HCT116 (cell line): Measurements from ENCODE around the gene IRF8. TPM values are rescaled to one million over a fixed set of nuclear protein-coding genes. Genes with fewer than 3 reads are reported as not detected.

Source experiments
- ATAC-seq: fragments of 200-7000 bp; cut with Tn5 transposase; 2 replicates; pipeline ENCODE4 v1.9.1; 2020; ENCODE audit warnings: mild to moderate bottlenecking, moderate library complexity
- BruUV-seq: library from RNA; stranded (reverse); fragments of 400-500 nt; replicated peaks from 2 replicates; lab custom pipeline; 2021; lab: Mats Ljungman, UMichigan
- CTCF ChIA-PET: fragments of 300-600 bp; sonication (Branson Sonifier 250); formaldehyde crosslinking; loops from one replicate; lab custom pipeline; 2021; ENCODE audit warnings: antibody characterized with exemption; lab: Charles Lee
- POLR2A ChIA-PET: fragments of 300-600, 350-600 bp; sonication (Branson Sonifier 250); formaldehyde crosslinking; loops from one replicate; lab custom pipeline; 2021; ENCODE audit warnings: antibody characterized with exemption; lab: Charles Lee
- RAD21 ChIA-PET, 2 experiments: fragments of 300-600 bp; sonication (Branson Sonifier 250); formaldehyde crosslinking; loops; one replicate each; lab custom pipeline; 2023; ENCODE audit warnings: low total read pairs in 2 of 2; ENCODE audit not compliant: uncharacterized antibody in 2 of 2, unreplicated experiment in 2 of 2, low non-redundant PET in 1 of 2; lab: Charles Lee
- DNase-seq: peaks from one replicate; pipeline ENCODE4 v3.0.0-alpha.2; 2010; ENCODE audit warnings: low read depth, low spot score
- H2AFZ ChIP-seq: fragments of 200-600 bp; shearing (Covaris generic), sonication (generic); 2 replicates; pipeline ENCODE4 v1.6.1; 2017; ENCODE audit warnings: low read depth, mixed run types, mixed read lengths, antibody characterized with exemption, low read length; ENCODE audit not compliant: poor library complexity, severe bottlenecking
- H3K27ac ChIP-seq: 2 replicates; pipeline ENCODE4 v1.5.1; 2012; ENCODE audit warnings: low read depth, low read length
- H3K27me3 ChIP-seq: fragments of 200-600 bp; sonication (generic); 2 replicates; pipeline ENCODE4 v1.6.1; 2016; ENCODE audit warnings: mixed run types, low read length, mixed read lengths; ENCODE audit not compliant: insufficient read depth
- H3K36me3 ChIP-seq, 2 experiments: fragments of 200-500 bp in 1 of 2; fragments of 200-600 bp in 1 of 2; sonication (Bioruptor generic) in 1 of 2; sonication (generic) in 1 of 2; 2 replicates each; pipeline versions ENCODE4 v1.5.1 to v1.6.1; 2014 to 2016; ENCODE audit warnings: low read length in 2 of 2, inconsistent platforms in 1 of 2, mixed read lengths in 1 of 2, mixed run types in 1 of 2; ENCODE audit not compliant: insufficient read depth in 2 of 2, control insufficient read depth in 1 of 2
- H3K4me1 ChIP-seq, 2 experiments: fragments of 200-600 bp in 1 of 2; sonication (generic) in 1 of 2; 2 replicates each; pipeline versions ENCODE4 v1.5.1 to v1.6.1; 2012 to 2017; ENCODE audit warnings: low read length in 2 of 2, inconsistent platforms in 1 of 2, mild to moderate bottlenecking in 1 of 2, mixed read lengths in 1 of 2, mixed run types in 1 of 2, moderate library complexity in 1 of 2; ENCODE audit not compliant: insufficient read depth in 2 of 2, control insufficient read depth in 1 of 2
- H3K4me2 ChIP-seq: fragments of 200-600 bp; sonication (generic); 2 replicates; pipeline ENCODE4 v1.6.1; 2017; ENCODE audit warnings: mixed run types, low read length, mixed read lengths
- H3K4me3 ChIP-seq, 2 experiments: fragments of 200-600 bp in 1 of 2; sonication (generic) in 1 of 2; replicated peaks in 1 of 2; 2 replicates each; pipeline ENCODE4 v1.5.1; 2011 to 2016; ENCODE audit warnings: low read length in 2 of 2, control low read depth in 1 of 2, low read depth in 1 of 2, mild to moderate bottlenecking in 1 of 2, mixed read lengths in 1 of 2, mixed run types in 1 of 2
- H3K79me2 ChIP-seq: fragments of 200-600 bp; sonication (generic); 2 replicates; pipeline ENCODE4 v1.6.1; 2017; ENCODE audit warnings: mild to moderate bottlenecking, mixed run types, low read length, moderate library complexity, mixed read lengths; ENCODE audit not compliant: insufficient read depth
- H3K9ac ChIP-seq: fragments of 200-600 bp; sonication (generic); 2 replicates; pipeline ENCODE4 v1.6.1; 2016; ENCODE audit warnings: low read length, mixed read lengths
- H3K9me2 ChIP-seq: fragments of 200-600 bp; sonication (generic), shearing (Covaris generic); 2 replicates; pipeline ENCODE4 v1.6.1; 2017; ENCODE audit warnings: mixed run types, mild to moderate bottlenecking, moderate library complexity; ENCODE audit not compliant: insufficient read depth
- H3K9me3 ChIP-seq, 2 experiments: fragments of 200-500 bp in 1 of 2; fragments of 200-600 bp in 1 of 2; sonication (Bioruptor generic) in 1 of 2; sonication (generic) in 1 of 2; 2 replicates each; pipeline ENCODE4 v1.6.1; 2014 to 2017; ENCODE audit warnings: low read length in 2 of 2, mixed read lengths in 2 of 2, inconsistent platforms in 1 of 2, low read depth in 1 of 2, mild to moderate bottlenecking in 1 of 2, mixed run types in 1 of 2, moderate library complexity in 1 of 2; ENCODE audit not compliant: control insufficient read depth in 1 of 2, insufficient read depth in 1 of 2
- H4K20me1 ChIP-seq: fragments of 200-600 bp; sonication (generic), shearing (Covaris generic); 2 replicates; pipeline ENCODE4 v1.6.1; 2017; ENCODE audit warnings: mixed run types, mild to moderate bottlenecking, moderate library complexity; ENCODE audit not compliant: insufficient read depth
- EZH2 ChIP-seq: fragments of 200-600 bp; sonication (generic); IDR thresholded peaks from 2 replicates; pipeline ENCODE4 v1.6.1; 2017; ENCODE audit warnings: antibody characterized with exemption, mixed run types
- EZH2phosphoT487 ChIP-seq: fragments of 200-600 bp; IDR thresholded peaks from 2 replicates; pipeline ENCODE4 v1.6.1; 2018; ENCODE audit warnings: antibody characterized with exemption, borderline replicate concordance
- JUND ChIP-seq: IDR thresholded peaks from 2 replicates; pipeline ENCODE4 v1.6.1; 2012
- SP1 ChIP-seq: IDR thresholded peaks from 2 replicates; pipeline ENCODE4 v1.6.1; 2012; ENCODE audit warnings: low read depth
- ZBTB33 ChIP-seq: IDR thresholded peaks from 2 replicates; pipeline ENCODE4 v1.6.1; 2011; ENCODE audit warnings: mild to moderate bottlenecking, low read length, moderate library complexity; ENCODE audit not compliant: insufficient replicate concordance; ENCODE audit errors: extremely low read depth
- intact Hi-C: fragments of 100-400 bp; cut with micrococcal nuclease; formaldehyde crosslinking; loops from 2 replicates; pipeline ENCODE4 v1.10.0; 2022
- total RNA-seq: library from RNA; stranded (reverse); gene quantifications from one replicate; pipeline ENCODE4 v1.2.1, GENCODE V29; 2021; ENCODE audit not compliant: unreplicated experiment

The IRF8 gene
- total RNA-seq, 1 experiment from 2014 or later: 0.61 TPM

GRCh38 chr16:85888405-85889331 lies 10.3 kb upstream of the IRF8 start:
- intact Hi-C loops: no loop called here
- Histone ChIP-seq H3K4me3 (no peak overlapping the region), H3K4me1 (peaks cover 10 to 20% of the 10 kb centered on the region in 2 experiments), H3K9me2 (no peaks in the 10 kb centered on the region), H3K27me3 (peaks cover 64% of the 10 kb centered on the region), H3K27ac (no peak overlapping the region), H3K4me2 (peak overlapping the region; percentile 8; the same call in 1 of the 2 replicates), H3K79me2 (no peaks in the 10 kb centered on the region), H2AFZ (no peak overlapping the region), H4K20me1 (no peaks in the 10 kb centered on the region), H3K9me3 (no peaks in the 10 kb centered on the region), H3K36me3 (no peaks in the 10 kb centered on the region), H3K9ac (no peak overlapping the region)
- CTCF ChIA-PET: no interaction called here
- DNase-seq (no peak), ATAC-seq (no peak)
- POLR2A ChIA-PET: no interaction called here
- TF ChIP-seq JUND (no peak), EZH2 (no peak), EZH2phosphoT487 (no peak), SP1 (no peak), ZBTB33 (no peak)
- RAD21 ChIA-PET: no interaction called here
- BruUV-seq: no TSS peak
